K562 (cell line): Measurements from ENCODE around the gene GCSH. TPM values are rescaled to one million over a fixed set of nuclear protein-coding genes. Genes with fewer than 3 reads are reported as not detected.
A peak's percentile ranks its signal among the peaks of the same experiment; 100 is the strongest.

Source experiments
- ERF ChIP-seq: fragments of 450-650 bp; formaldehyde crosslinking; IDR thresholded peaks from 2 replicates; pipeline ENCODE4 v1.4.0; 2020; ENCODE audit warnings: mild to moderate bottlenecking, mixed read lengths
- HDAC2 ChIP-seq: fragments of 450-650 bp; IDR thresholded peaks from 2 replicates; pipeline ENCODE4 v1.6.1; 2016; ENCODE audit warnings: mild to moderate bottlenecking
- KAT7 ChIP-seq: sonication (generic); formaldehyde crosslinking; IDR thresholded peaks from 2 replicates; pipeline ENCODE4 v1.8.0; 2022; ENCODE audit warnings: missing genetic modification reagents, mild to moderate bottlenecking, borderline replicate concordance
- LEF1 ChIP-seq: fragments of 450-650 bp; IDR thresholded peaks from 2 replicates; pipeline ENCODE4 v1.6.1; 2016; ENCODE audit warnings: mild to moderate bottlenecking
- MGA ChIP-seq: fragments of 450-650 bp; IDR thresholded peaks from 2 replicates; pipeline ENCODE4 v1.6.1; 2016; ENCODE audit warnings: mild to moderate bottlenecking, moderate library complexity
- POLR2H ChIP-seq: IDR thresholded peaks from 2 replicates; pipeline ENCODE4 v1.6.1; 2016; ENCODE audit warnings: missing genetic modification characterization, low read depth, mild to moderate bottlenecking, control low read depth, missing compliant biosample characterization, moderate library complexity
- SIN3A ChIP-seq, 2 experiments: fragments of 150-350 bp in 1 of 2; IDR thresholded peaks; 2 replicates each; pipeline ENCODE4 v1.6.1; 2011 to 2016; ENCODE audit warnings: borderline replicate concordance in 2 of 2, low read depth in 2 of 2, low read length in 2 of 2, mild to moderate bottlenecking in 2 of 2, moderate library complexity in 2 of 2; ENCODE audit not compliant: control insufficient read depth in 1 of 2
- SIX5 ChIP-seq, 2 experiments: IDR thresholded peaks; 2 replicates each; pipeline ENCODE4 v1.6.1; 2011; ENCODE audit warnings: low read length in 2 of 2, borderline replicate concordance in 1 of 2, low read depth in 1 of 2, mild to moderate bottlenecking in 1 of 2, moderate library complexity in 1 of 2; ENCODE audit not compliant: insufficient read depth in 1 of 2
- UBTF ChIP-seq, 2 experiments: IDR thresholded peaks; 2 replicates each; pipeline ENCODE4 v1.6.1; 2012; ENCODE audit warnings: improper control_type of control experiment in 2 of 2, low read depth in 2 of 2, low read length in 2 of 2, borderline replicate concordance in 1 of 2
- USF1 ChIP-seq: sonication (generic); formaldehyde crosslinking; IDR thresholded peaks from 2 replicates; pipeline ENCODE4 v1.9.0; 2022; ENCODE audit warnings: mild to moderate bottlenecking, missing genetic modification reagents
- ZNF778 ChIP-seq: fragments of 450-650 bp; formaldehyde crosslinking; IDR thresholded peaks from 2 replicates; pipeline ENCODE4 v1.4.0; 2020; ENCODE audit warnings: mild to moderate bottlenecking, moderate library complexity
- polyA plus RNA-seq, 8 experiments: library from polyadenylated mRNA; depleted of rRNA in 4 of 8; stranded (reverse) in 5 of 8; unstranded in 3 of 8; fragments of >200 nt; fragmentation: Nextera tagmentation in 2 of 8; fragmentation: Illumina TruSeq in 1 of 8; extraction: Ambion mirVana in 2 of 8; extraction: Trizol in 1 of 8; gene quantifications; 2 replicates each; pipeline versions ENCODE4 v1.2.1 to v1.2.3, GENCODE V29; 2011 to 2014; ENCODE audit warnings: inconsistent platforms in 1 of 8, missing spikeins in 1 of 8
- total RNA-seq, 7 experiments: library from RNA; depleted of rRNA in 6 of 7; stranded (reverse); fragments of >200 nt in 6 of 7; fragmentation: Illumina TruSeq in 2 of 7; extraction: Trizol in 2 of 7; gene quantifications; 2 replicates each; pipeline versions ENCODE4 v1.2.1 to v1.2.3, GENCODE V29; 2011 to 2021; ENCODE audit warnings: low replicate concordance in 1 of 7

Gene GCSH
- total and polyA plus RNA-seq, 9 of the 15 experiments (the other 6 are each of a cell fraction or from before 2014, with no cell fraction given): 35.0 to 121 (median 89.0) TPM

GRCh38 chr16:81035975-81036750 is 60.0 kb downstream of the GCSH start (continued):
- TF ChIP-seq KAT7 (no peak), ZNF778 (CRISPR knock-in tag) (no peak), UBTF (IDR thresholded peaks at IDR 0.05; ENCODE audit: borderline replicate concordance in 1 of 2, low read depth in 2 of 2, low read length in 2 of 2) (peak; percentile 52 to 81; a peak in 3 of 4 replicates), SIN3A (IDR thresholded peaks at IDR 0.05; ENCODE audit: borderline replicate concordance in 2 of 2, control insufficient read depth in 1 of 2, low read depth in 2 of 2, low read length in 2 of 2) (peak in 1 of 2 experiments; percentile 23; a peak in 2 of 4 replicates), HDAC2 (no peak), USF1 (no peak), ERF (CRISPR knock-in tag) (no peak), MGA (no peak), SIX5 (IDR thresholded peaks at IDR 0.05; ENCODE audit: borderline replicate concordance in 1 of 2, insufficient read depth in 1 of 2, low read depth in 1 of 2, low read length in 2 of 2) (no peak), POLR2H (tag) (no peak), LEF1 (no peak)
